GM18909 (cell line): ENCODE measurements around the gene BCAS4.
"Not testable (repeated sequence)": the region's sequence is repeated elsewhere in the genome, so short reads cannot be mapped to it uniquely, and the experiment has no call there.

Source experiments
- ATAC-seq: cut with Tn5 transposase; IDR thresholded peaks from one replicate; pipeline ENCODE4 v1.9.1; 2021; ENCODE audit warnings: mild to moderate bottlenecking; ENCODE audit not compliant: unreplicated experiment, poor library complexity

BCAS4 gene

GRCh38 chr20:50794181-50794845 is 548 bp upstream of the BCAS4 start:
- no peak for ATAC-seq

GRCh38 chr20:50797142-50797541 is 2.3 kb downstream of the BCAS4 start:
- ATAC-seq: no peak

GRCh38 chr20:50798650-50799049 is 3.8 kb downstream of the BCAS4 start:
- ATAC-seq: no peak

GRCh38 chr20:50799176-50799889 is 4.5 kb downstream of the BCAS4 start:
- no peak for ATAC-seq

GRCh38 chr20:50799890-50800550 is 5.2 kb downstream of the BCAS4 start:
- ATAC-seq: peak; percentile 50

- not testable (repeated sequence) for ATAC-seq
These were observed 6.3 kb downstream of the BCAS4 start for GRCh38 chr20:50800986-50801746.

GRCh38 chr20:50801747-50802125 is 6.9 kb downstream of the BCAS4 start:
- ATAC-seq: no peak

GRCh38 chr20:50802289-50802688 is 7.4 kb downstream of the BCAS4 start:
- no peak for ATAC-seq

- no peak for ATAC-seq
These were observed 9.8 kb downstream of the BCAS4 start for GRCh38 chr20:50804437-50805348.

GRCh38 chr20:50805349-50805684 is 10.5 kb downstream of the BCAS4 start:
- ATAC-seq: no peak

GRCh38 chr20:50806126-50806768 is 11.4 kb downstream of the BCAS4 start:
- ATAC-seq: no peak

- no peak for ATAC-seq
These were observed 15.2 kb downstream of the BCAS4 start for GRCh38 chr20:50810063-50810462.

GRCh38 chr20:50810842-50811241 is 16.0 kb downstream of the BCAS4 start:
- peak; percentile 35 for ATAC-seq

GRCh38 chr20:50813101-50813643 is 18.3 kb downstream of the BCAS4 start:
- no peak for ATAC-seq

- ATAC-seq: no peak
These were observed 18.9 kb downstream of the BCAS4 start for GRCh38 chr20:50813801-50814200.

GRCh38 chr20:50814438-50815161 is 19.7 kb downstream of the BCAS4 start:
- no peak for ATAC-seq

- ATAC-seq: peak; percentile 35
These were observed 20.5 kb downstream of the BCAS4 start for GRCh38 chr20:50815162-50815989.

- ATAC-seq: no peak
These were observed 22.9 kb downstream of the BCAS4 start for GRCh38 chr20:50817776-50818172.
